Left kidney (tissue), 2 donors: ENCODE data around the gene CCDC93. TPM values are rescaled to one million over a fixed set of nuclear protein-coding genes. Genes with fewer than 3 reads are reported as not detected.
A peak's percentile ranks its signal among the peaks of the same experiment; 100 is the strongest.

Experiments used
- DNase-seq: peaks from one replicate; pipeline ENCODE4 v3.0.0-alpha.2; 2013
- polyA plus RNA-seq: library from polyadenylated mRNA; unstranded; fragments of 120-200 nt; gene quantifications from one replicate; pipeline ENCODE4 v1.2.1, GENCODE V29; 2013; ENCODE audit not compliant: insufficient read length

The CCDC93 gene
- polyA plus RNA-seq, 1 donor = 58.9 TPM

GRCh38 chr2:117989854-117990438 is 23.9 kb downstream of the CCDC93 start:
- no peak for DNase-seq

GRCh38 chr2:117987121-117987520 is 26.7 kb downstream of the CCDC93 start:
- DNase-seq = no peak

- DNase-seq = no peak
These were observed 28.8 kb downstream of the CCDC93 start for GRCh38 chr2:117985092-117985491.

- no peak for DNase-seq
These were observed 29.7 kb downstream of the CCDC93 start for GRCh38 chr2:117984208-117984607.

GRCh38 chr2:117983040-117983439 is 30.8 kb downstream of the CCDC93 start:
- DNase-seq = no peak

- no peak for DNase-seq
These were observed 31.4 kb downstream of the CCDC93 start for GRCh38 chr2:117982376-117983033.

- no peak for DNase-seq
These were observed 32.1 kb downstream of the CCDC93 start for GRCh38 chr2:117981810-117982209.

GRCh38 chr2:117980783-117981676 is 32.8 kb downstream of the CCDC93 start:
- no peak for DNase-seq

- DNase-seq = no peak
These were observed 33.8 kb downstream of the CCDC93 start for GRCh38 chr2:117979911-117980701.

GRCh38 chr2:117977696-117978095 is 36.2 kb downstream of the CCDC93 start:
- DNase-seq = no peak

GRCh38 chr2:117976581-117976980 is 37.3 kb downstream of the CCDC93 start:
- DNase-seq = no peak

GRCh38 chr2:117973498-117974082 is 40.3 kb downstream of the CCDC93 start:
- DNase-seq = no peak

GRCh38 chr2:117972476-117973123 is 41.3 kb downstream of the CCDC93 start:
- DNase-seq = no peak

GRCh38 chr2:117968722-117969121 is 45.1 kb downstream of the CCDC93 start:
- DNase-seq = no peak

- DNase-seq = peak; percentile 30
These were observed 45.7 kb downstream of the CCDC93 start for GRCh38 chr2:117967977-117968718.

- no peak for DNase-seq
These were observed 50.4 kb downstream of the CCDC93 start for GRCh38 chr2:117963446-117963845.

GRCh38 chr2:117961201-117961600 is 52.7 kb downstream of the CCDC93 start:
- DNase-seq = no peak

- no peak for DNase-seq
These were observed 53.6 kb downstream of the CCDC93 start for GRCh38 chr2:117960231-117960630.

- DNase-seq = no peak
These were observed 55.7 kb downstream of the CCDC93 start for GRCh38 chr2:117958186-117958585.

GRCh38 chr2:117957616-117958015 is 56.3 kb downstream of the CCDC93 start:
- DNase-seq = no peak
